Nephron progenitor cell (in vitro differentiated cells): ENCODE measurements around the gene BMPR1A.

ENCODE experiments used
- DNase-seq: peaks from one replicate; pipeline ENCODE4 v3.0.0; 2021
- H3K27ac Mint-ChIP-seq: 2 replicates; pipeline ENCODE4 v1.8.0; 2021; ENCODE audit warnings: mild to moderate bottlenecking, moderate library complexity, mixed read lengths
- H3K27me3 Mint-ChIP-seq: 2 replicates; pipeline ENCODE4 v1.8.0; 2021; ENCODE audit warnings: mild to moderate bottlenecking, low read depth, mixed read lengths; ENCODE audit not compliant: poor library complexity
- H3K36me3 Mint-ChIP-seq: 2 replicates; pipeline ENCODE4 v1.8.0; 2021; ENCODE audit warnings: low read depth, mixed read lengths
- H3K4me1 Mint-ChIP-seq: 2 replicates; pipeline ENCODE4 v1.8.0; 2021; ENCODE audit warnings: mixed read lengths
- H3K4me3 Mint-ChIP-seq: 2 replicates; pipeline ENCODE4 v1.8.0; 2021; ENCODE audit warnings: mild to moderate bottlenecking, moderate library complexity, mixed read lengths
- H3K9me3 Mint-ChIP-seq: 2 replicates; pipeline ENCODE4 v1.8.0; 2021; ENCODE audit warnings: mild to moderate bottlenecking, moderate library complexity, mixed read lengths
- CTCF ChIP-seq: fragments of 200-600 bp; sonication (generic); IDR thresholded peaks from 2 replicates; pipeline ENCODE4 v1.5.0; 2021; ENCODE audit warnings: antibody characterized with exemption

Gene BMPR1A

GRCh38 chr10:86957471-86958115, 201.2 kb downstream of the BMPR1A start, which contains the start of gene MMRN2:
TSS of gene MMRN2 (minus strand) at chr10:86957615. CDS start at chr10:86957541, 74 bp downstream.
- Mint-ChIP-seq H3K36me3 (peaks cover 1% of the 10 kb centered on the region), H3K4me1 (peaks cover 85% of the 10 kb centered on the region), H3K27me3 (no peaks in the 10 kb centered on the region), H3K9me3 (peaks cover 16% of the 10 kb centered on the region), H3K4me3 (peak within 1 kb of the TSS; percentile 74), H3K27ac (no peak within 1 kb of the TSS)
- no peak for TF ChIP-seq CTCF
- DNase-seq, result no peak

- Mint-ChIP-seq H3K4me3 (peak within 1 kb of the TSS; percentile 74), H3K27ac (peak within 1 kb of the TSS; percentile 96), H3K9me3 (peaks cover 9% of the 10 kb centered on the region), H3K4me1 (peaks cover 80% of the 10 kb centered on the region), H3K27me3 (no peaks in the 10 kb centered on the region), H3K36me3 (no peaks in the 10 kb centered on the region)
- TF ChIP-seq CTCF, result no peak
- DNase-seq, result peak; percentile 62
These were observed 201.9 kb downstream of the BMPR1A start, which contains the start of gene SNCG for GRCh38 chr10:86958116-86958900. TSS of gene SNCG (plus strand) at chr10:86958599. CDS start at chr10:86958698, 99 bp downstream.

- no peak for DNase-seq
- peak overlapping the region; percentile 96 for H3K27ac Mint-ChIP-seq
These were observed 202.7 kb downstream of the BMPR1A start for GRCh38 chr10:86958901-86959736.

GRCh38 chr10:86959737-86960002, 203.3 kb downstream of the BMPR1A start:
- H3K4me1 Mint-ChIP-seq, result peaks cover 66% of the 10 kb centered on the region
- H3K36me3 Mint-ChIP-seq, result no peaks in the 10 kb centered on the region
- no peaks in the 10 kb centered on the region for H3K27me3 Mint-ChIP-seq
- peak overlapping the region; percentile 58 for H3K4me3 Mint-ChIP-seq
- peak overlapping the region; percentile 95 for H3K27ac Mint-ChIP-seq
- DNase-seq, result no peak
- no peak for TF ChIP-seq CTCF
- H3K9me3 Mint-ChIP-seq, result no peaks in the 10 kb centered on the region

More at GRCh38 chr10:86958901-86959736, 202.7 kb downstream of the BMPR1A start:
- TF ChIP-seq CTCF, result no peak
- peak overlapping the region; percentile 74 for H3K4me3 Mint-ChIP-seq
- H3K9me3 Mint-ChIP-seq, result peaks cover under 1% of the 10 kb centered on the region
- H3K27me3 Mint-ChIP-seq, result no peaks in the 10 kb centered on the region
- no peaks in the 10 kb centered on the region for H3K36me3 Mint-ChIP-seq
- peaks cover 72% of the 10 kb centered on the region for H3K4me1 Mint-ChIP-seq

GRCh38 chr10:86960003-86960862, 203.8 kb downstream of the BMPR1A start:
- Mint-ChIP-seq H3K4me1 (peaks cover 66% of the 10 kb centered on the region), H3K9me3 (no peaks in the 10 kb centered on the region), H3K27me3 (no peaks in the 10 kb centered on the region), H3K4me3 (no peak overlapping the region), H3K27ac (peak overlapping the region; percentile 32), H3K36me3 (no peaks in the 10 kb centered on the region)
- TF ChIP-seq CTCF, result peak; percentile 96
- DNase-seq, result peak; percentile 68
